ENCODE results near the gene PRKN.
"Not testable (repeated sequence)": the region's sequence is repeated elsewhere in the genome, so short reads cannot be mapped to it uniquely, and the experiment has no call there.

PRKN gene

DNA sequence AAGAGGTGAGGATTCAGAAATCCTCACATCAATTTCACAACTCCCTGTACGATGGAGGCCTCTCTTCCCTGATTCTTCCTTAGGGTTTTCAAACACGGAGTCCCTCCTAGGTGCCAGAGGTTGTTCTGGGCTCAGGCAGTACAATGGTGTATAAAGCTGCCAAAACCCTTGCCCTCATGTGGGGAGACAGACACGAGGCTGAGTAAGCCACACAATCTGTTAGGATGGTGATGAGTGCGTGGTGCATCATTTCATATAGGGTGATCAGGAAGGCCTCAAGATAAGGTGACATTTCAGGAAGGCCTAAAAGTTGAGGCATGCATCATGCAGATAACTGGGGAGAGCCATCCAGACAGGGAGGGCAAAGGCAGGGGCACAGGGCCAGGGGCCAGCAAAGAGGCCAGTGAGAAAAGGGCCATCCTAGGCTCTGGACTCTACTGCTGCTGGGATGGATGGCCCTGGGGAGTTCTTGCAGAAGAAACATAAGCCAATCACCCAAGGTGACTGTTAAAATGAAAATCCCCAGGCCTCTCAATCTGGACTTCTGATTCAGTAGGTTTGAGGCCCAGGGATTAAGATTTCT lies 186.5 kb downstream of the PRKN start:
- Histone ChIP-seq H3K4me1 (ENCODE audit: control insufficient read depth, insufficient read depth, low read length) (peaks cover 13% of the 10 kb centered on the region; the same call in 1 of the 2 replicates), H3K4me3 (ENCODE audit: low read depth, low read length) (no peak overlapping the region), H3K9ac (ENCODE audit: low read length) (no peak overlapping the region), H3K27ac (ENCODE audit: low read depth, low read length) (no peak overlapping the region), H3K9me3 (ENCODE audit: control insufficient read depth, insufficient read depth, low read depth, low read length) (no peaks in the 10 kb centered on the region), H3K36me3 (ENCODE audit: control insufficient read depth, insufficient read depth, low read length) (no peaks in the 10 kb centered on the region), H3K27me3 (ENCODE audit: control insufficient read depth, insufficient read depth, low read length) (no peaks in the 10 kb centered on the region)

DNA sequence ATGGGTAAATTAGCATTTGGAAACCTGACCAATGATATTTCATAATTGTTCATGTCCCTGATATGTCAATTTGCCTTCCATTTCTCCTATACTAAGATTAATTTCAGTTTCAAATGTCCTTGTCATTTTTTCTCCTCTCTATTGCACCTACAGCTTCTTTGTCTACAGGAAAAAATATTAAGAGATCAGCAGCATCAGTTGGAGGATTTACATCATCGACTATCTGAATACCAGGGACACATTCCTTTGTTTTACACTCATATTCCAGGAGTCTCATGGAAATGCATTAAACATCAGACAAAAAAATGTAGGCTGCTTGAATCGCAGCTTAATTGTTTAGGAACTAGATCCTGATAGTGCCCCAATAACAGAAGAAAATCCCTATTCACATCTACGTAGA lies 188.2 kb downstream of the PRKN start:
- Histone ChIP-seq H3K4me3 (ENCODE audit: low read depth, low read length) (no peak overlapping the region), H3K9me3 (ENCODE audit: control insufficient read depth, insufficient read depth, low read depth, low read length) (no peaks in the 10 kb centered on the region), H3K27ac (ENCODE audit: low read depth, low read length) (no peak overlapping the region), H3K9ac (ENCODE audit: low read length) (no peak overlapping the region), H3K36me3 (ENCODE audit: control insufficient read depth, insufficient read depth, low read length) (no peaks in the 10 kb centered on the region), H3K27me3 (ENCODE audit: control insufficient read depth, insufficient read depth, low read length) (no peaks in the 10 kb centered on the region), H3K4me1 (ENCODE audit: control insufficient read depth, insufficient read depth, low read length) (peaks cover 13% of the 10 kb centered on the region; the same call in 1 of the 2 replicates)

GRCh38 chr6:162538643-162539064 lies 188.9 kb downstream of the PRKN start:
- Histone ChIP-seq H3K27ac (ENCODE audit: low read depth, low read length) (no peak overlapping the region), H3K36me3 (ENCODE audit: control insufficient read depth, insufficient read depth, low read length) (no peaks in the 10 kb centered on the region), H3K9ac (ENCODE audit: low read length) (no peak overlapping the region), H3K9me3 (ENCODE audit: control insufficient read depth, insufficient read depth, low read depth, low read length) (no peaks in the 10 kb centered on the region), H3K27me3 (ENCODE audit: control insufficient read depth, insufficient read depth, low read length) (no peaks in the 10 kb centered on the region), H3K4me3 (ENCODE audit: low read depth, low read length) (no peak overlapping the region), H3K4me1 (ENCODE audit: control insufficient read depth, insufficient read depth, low read length) (peaks cover 8% of the 10 kb centered on the region; the same call in 1 of the 2 replicates)

DNA sequence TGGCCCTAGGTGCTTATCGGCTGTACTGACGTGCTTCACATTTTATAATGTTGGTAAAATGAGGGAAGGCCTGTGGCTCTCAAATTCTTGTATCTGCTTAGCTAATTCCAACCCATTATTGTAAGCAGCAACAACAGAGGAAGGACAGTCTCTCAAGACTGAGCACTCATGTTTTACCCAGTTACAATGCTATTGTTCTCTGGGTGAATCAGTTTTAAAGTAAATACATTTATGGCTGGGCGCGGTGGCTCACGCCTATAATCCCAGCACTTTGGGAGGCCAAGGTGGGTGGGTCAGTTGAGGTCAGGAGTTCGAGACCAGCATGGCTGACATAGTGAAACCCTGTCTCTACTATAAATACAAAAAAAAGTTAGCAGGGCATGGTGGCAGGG lies 194.6 kb downstream of the PRKN start:
- no peaks in the 10 kb centered on the region for H3K4me1 ChIP-seq (ENCODE audit: control insufficient read depth, insufficient read depth, low read length)
- no peaks in the 10 kb centered on the region for H3K27me3 ChIP-seq (ENCODE audit: control insufficient read depth, insufficient read depth, low read length)
- no peak overlapping the region for H3K27ac ChIP-seq (ENCODE audit: low read depth, low read length)
- no peaks in the 10 kb centered on the region for H3K36me3 ChIP-seq (ENCODE audit: control insufficient read depth, insufficient read depth, low read length)
- no peak overlapping the region for H3K9ac ChIP-seq (ENCODE audit: low read length)
- H3K9me3 ChIP-seq (ENCODE audit: control insufficient read depth, insufficient read depth, low read depth, low read length) = no peaks in the 10 kb centered on the region
- no peak overlapping the region for H3K4me3 ChIP-seq (ENCODE audit: low read depth, low read length)

DNA sequence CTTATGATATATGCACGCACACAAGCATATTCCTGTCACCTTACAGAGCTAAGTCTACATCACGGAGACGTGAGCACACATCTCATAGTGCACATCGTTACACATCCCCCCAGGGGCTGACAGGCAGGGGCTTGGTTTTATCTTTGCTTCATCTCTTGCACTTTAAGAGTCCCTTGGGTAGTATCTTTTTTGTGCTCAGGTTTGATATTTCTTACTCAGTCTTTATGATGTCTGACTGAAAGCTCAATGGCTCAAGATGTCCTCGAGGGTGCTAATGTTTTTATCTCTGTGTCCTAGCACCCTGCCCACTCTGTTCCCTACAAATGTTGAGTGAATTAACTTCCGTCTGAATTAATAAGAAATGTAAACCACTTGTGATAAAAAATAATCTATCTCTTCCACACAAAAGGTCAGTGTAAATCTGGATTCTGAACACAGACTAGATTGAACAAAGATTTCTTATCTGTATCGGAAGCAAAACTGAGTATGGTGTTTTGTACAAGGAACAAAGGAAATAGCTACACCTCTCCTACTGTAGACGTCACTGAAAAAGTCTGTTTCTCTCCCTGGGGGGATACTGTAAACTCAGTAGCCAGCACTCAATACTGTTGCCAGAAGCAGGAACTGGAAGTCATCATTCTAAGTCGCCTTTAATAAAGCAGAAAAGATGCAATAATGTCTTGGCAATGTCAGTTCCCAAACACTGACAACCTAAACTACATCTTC lies 195.1 kb downstream of the PRKN start:
- no peaks in the 10 kb centered on the region for H3K27me3 ChIP-seq (ENCODE audit: control insufficient read depth, insufficient read depth, low read length)
- no peak overlapping the region for H3K27ac ChIP-seq (ENCODE audit: low read depth, low read length)
- no peaks in the 10 kb centered on the region for H3K36me3 ChIP-seq (ENCODE audit: control insufficient read depth, insufficient read depth, low read length)
- H3K9ac ChIP-seq (ENCODE audit: low read length) = no peak overlapping the region
- H3K9me3 ChIP-seq (ENCODE audit: control insufficient read depth, insufficient read depth, low read depth, low read length) = no peaks in the 10 kb centered on the region
- H3K4me3 ChIP-seq (ENCODE audit: low read depth, low read length) = no peak overlapping the region
- H3K4me1 ChIP-seq (ENCODE audit: control insufficient read depth, insufficient read depth, low read length) = 0 out of 2 replicates have a peak, but pooled peaks cover under 1% of the 10 kb centered on the region

GRCh38 chr6:162531391-162531790 lies 196.2 kb downstream of the PRKN start:
- H3K27me3 ChIP-seq (ENCODE audit: control insufficient read depth, insufficient read depth, low read length); H3K4me1 ChIP-seq (ENCODE audit: control insufficient read depth, insufficient read depth, low read length); H3K9me3 ChIP-seq (ENCODE audit: control insufficient read depth, insufficient read depth, low read depth, low read length); H3K36me3 ChIP-seq (ENCODE audit: control insufficient read depth, insufficient read depth, low read length); H3K9ac ChIP-seq (ENCODE audit: low read length); H3K4me3 ChIP-seq (ENCODE audit: low read depth, low read length); H3K27ac ChIP-seq (ENCODE audit: low read depth, low read length): not testable (repeated sequence)

DNA sequence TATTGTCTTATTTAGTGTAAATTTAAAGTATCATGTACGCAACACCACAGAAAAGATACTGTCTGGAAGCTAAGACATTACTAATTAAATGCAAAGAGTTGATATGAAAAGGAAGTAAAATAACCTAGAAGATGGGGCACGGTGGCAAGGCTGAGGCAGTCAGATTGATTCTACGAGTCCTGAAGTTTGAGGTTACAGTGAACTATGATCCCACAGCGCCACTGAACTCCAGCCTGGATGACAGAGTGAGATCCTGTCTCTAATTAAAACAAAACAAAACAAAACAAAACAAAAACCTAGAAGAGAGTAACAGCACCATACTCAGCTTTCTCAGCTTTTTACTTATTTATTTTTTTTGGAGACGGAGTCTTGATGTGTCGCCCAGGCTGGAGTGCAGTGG lies 199.0 kb downstream of the PRKN start:
- Histone ChIP-seq H3K4me1 (ENCODE audit: control insufficient read depth, insufficient read depth, low read length) (peaks cover 9% of the 10 kb centered on the region), H3K9ac (ENCODE audit: low read length) (no peak overlapping the region), H3K4me3 (ENCODE audit: low read depth, low read length) (no peak overlapping the region), H3K36me3 (ENCODE audit: control insufficient read depth, insufficient read depth, low read length) (no peaks in the 10 kb centered on the region), H3K9me3 (ENCODE audit: control insufficient read depth, insufficient read depth, low read depth, low read length) (no peaks in the 10 kb centered on the region), H3K27ac (ENCODE audit: low read depth, low read length) (no peak overlapping the region), H3K27me3 (ENCODE audit: control insufficient read depth, insufficient read depth, low read length) (no peaks in the 10 kb centered on the region)

DNA sequence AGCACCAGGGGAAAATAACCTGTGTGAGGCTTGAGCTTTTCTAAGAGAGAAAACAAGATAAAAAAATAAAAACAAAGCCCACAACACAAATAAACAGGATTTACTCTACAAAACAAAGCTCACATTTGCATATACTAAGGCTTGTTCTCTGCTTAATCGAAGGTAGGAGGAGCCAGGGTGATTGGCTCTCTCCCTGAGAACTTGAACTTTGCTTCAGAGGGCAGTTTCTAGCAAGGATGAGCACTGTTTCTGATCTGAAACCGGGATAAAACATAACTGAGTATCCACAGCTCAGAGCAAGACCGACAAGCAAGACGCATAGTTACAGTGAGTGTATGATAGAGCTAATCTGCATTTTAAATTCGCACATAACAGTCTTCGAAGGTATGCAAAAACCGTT lies 200.6 kb downstream of the PRKN start:
- H3K4me3 ChIP-seq (ENCODE audit: low read depth, low read length) = no peak overlapping the region
- no peak overlapping the region for H3K27ac ChIP-seq (ENCODE audit: low read depth, low read length)
- H3K9ac ChIP-seq (ENCODE audit: low read length) = no peak overlapping the region
- H3K9me3 ChIP-seq (ENCODE audit: control insufficient read depth, insufficient read depth, low read depth, low read length) = no peaks in the 10 kb centered on the region
- peaks cover 9% of the 10 kb centered on the region for H3K4me1 ChIP-seq (ENCODE audit: control insufficient read depth, insufficient read depth, low read length)
- no peaks in the 10 kb centered on the region for H3K36me3 ChIP-seq (ENCODE audit: control insufficient read depth, insufficient read depth, low read length)
- H3K27me3 ChIP-seq (ENCODE audit: control insufficient read depth, insufficient read depth, low read length) = no peaks in the 10 kb centered on the region

DNA sequence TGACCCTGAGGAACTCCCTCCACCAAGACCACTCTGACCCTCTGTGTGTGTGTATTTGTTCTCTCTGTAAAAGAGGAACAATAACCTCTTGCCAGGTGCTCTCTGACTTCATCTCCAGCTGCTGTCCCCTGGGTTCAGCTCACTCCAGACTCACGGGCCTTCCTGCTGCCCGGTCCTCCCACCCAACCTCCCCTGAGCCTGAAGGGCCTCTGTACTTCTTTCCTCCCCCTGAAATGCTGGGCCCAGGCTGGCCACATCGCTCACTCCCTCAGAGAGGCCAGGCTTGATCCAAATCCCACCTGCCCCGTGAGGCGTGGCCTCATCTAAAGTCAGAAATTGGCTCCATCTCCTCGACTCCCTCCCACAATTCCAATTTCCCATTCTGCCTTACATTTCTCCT lies 202.4 kb downstream of the PRKN start:
- Histone ChIP-seq H3K27me3 (ENCODE audit: control insufficient read depth, insufficient read depth, low read length) (no peaks in the 10 kb centered on the region), H3K4me1 (ENCODE audit: control insufficient read depth, insufficient read depth, low read length) (peaks cover 9% of the 10 kb centered on the region), H3K9ac (ENCODE audit: low read length) (no peak overlapping the region), H3K4me3 (ENCODE audit: low read depth, low read length) (no peak overlapping the region), H3K27ac (ENCODE audit: low read depth, low read length) (no peak overlapping the region), H3K9me3 (ENCODE audit: control insufficient read depth, insufficient read depth, low read depth, low read length) (no peaks in the 10 kb centered on the region), H3K36me3 (ENCODE audit: control insufficient read depth, insufficient read depth, low read length) (no peaks in the 10 kb centered on the region)

GRCh38 chr6:162512744-162513143 lies 214.8 kb downstream of the PRKN start:
- Histone ChIP-seq H3K9me3 (ENCODE audit: control insufficient read depth, insufficient read depth, low read depth, low read length) (no peaks in the 10 kb centered on the region), H3K27ac (ENCODE audit: low read depth, low read length) (no peak overlapping the region)

GRCh38 chr6:162497389-162497788 lies 230.2 kb downstream of the PRKN start:
- H3K9me3 ChIP-seq (ENCODE audit: control insufficient read depth, insufficient read depth, low read depth, low read length) = no peaks in the 10 kb centered on the region
- no peak overlapping the region for H3K27ac ChIP-seq (ENCODE audit: low read depth, low read length)
- no peak overlapping the region for H3K4me3 ChIP-seq (ENCODE audit: low read depth, low read length)
- no peaks in the 10 kb centered on the region for H3K27me3 ChIP-seq (ENCODE audit: control insufficient read depth, insufficient read depth, low read length)
- H3K36me3 ChIP-seq (ENCODE audit: control insufficient read depth, insufficient read depth, low read length) = no peaks in the 10 kb centered on the region
- no peak overlapping the region for H3K9ac ChIP-seq (ENCODE audit: low read length)
- no peaks in the 10 kb centered on the region for H3K4me1 ChIP-seq (ENCODE audit: control insufficient read depth, insufficient read depth, low read length)

More at GRCh38 chr6:162512744-162513143, 214.8 kb downstream of the PRKN start:
- H3K4me3 ChIP-seq (ENCODE audit: low read depth, low read length) = no peak overlapping the region
- H3K36me3 ChIP-seq (ENCODE audit: control insufficient read depth, insufficient read depth, low read length) = no peaks in the 10 kb centered on the region
- no peak overlapping the region for H3K9ac ChIP-seq (ENCODE audit: low read length)
- H3K27me3 ChIP-seq (ENCODE audit: control insufficient read depth, insufficient read depth, low read length) = no peaks in the 10 kb centered on the region
- no peaks in the 10 kb centered on the region for H3K4me1 ChIP-seq (ENCODE audit: control insufficient read depth, insufficient read depth, low read length)

Measured in HUES6 (cell line).